HG02610 (cell line): Measurements from ENCODE around the gene GNL2.

Experiments
- ATAC-seq: cut with Tn5 transposase; IDR thresholded peaks from one replicate; pipeline ENCODE4 v1.9.1; 2021; ENCODE audit warnings: mild to moderate bottlenecking, moderate library complexity; ENCODE audit not compliant: unreplicated experiment

GNL2 gene

DNA sequence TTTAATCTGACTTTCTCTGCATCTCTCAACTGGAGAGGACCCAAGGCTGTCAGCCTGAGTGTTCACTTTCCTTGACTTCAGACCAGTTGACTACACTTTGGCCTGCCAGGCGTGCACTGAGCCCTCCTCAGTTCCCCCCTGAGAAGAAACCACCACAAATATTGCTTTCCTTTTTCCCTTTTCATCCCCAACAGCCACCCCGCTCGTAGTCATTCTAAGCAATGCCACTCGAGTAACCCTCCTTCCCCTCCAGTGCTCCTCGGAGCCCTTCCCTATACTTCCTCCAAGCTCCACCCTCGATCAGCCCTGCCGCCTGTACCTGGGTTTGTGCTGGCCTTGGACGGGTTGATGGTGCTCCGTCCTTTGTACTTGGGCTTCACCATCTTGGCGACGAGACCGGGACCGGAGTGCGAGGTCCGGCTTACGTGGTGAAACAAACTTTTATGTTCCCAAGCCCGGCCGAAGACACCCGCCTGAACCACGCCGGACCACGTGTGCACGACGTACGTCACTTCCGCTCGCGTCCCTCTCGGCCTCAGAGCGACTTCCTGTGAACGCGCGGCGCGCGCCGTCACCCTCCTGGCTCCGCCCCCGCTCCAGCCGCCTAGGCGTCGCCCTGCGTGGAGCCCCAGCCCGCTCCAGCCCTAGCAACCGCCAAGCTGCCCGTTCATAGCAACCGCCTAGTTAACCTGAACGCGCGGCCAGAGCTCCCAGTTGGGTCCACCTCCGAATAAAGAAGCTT, at the start of gene GNL2:
Gene GNL2 (minus strand): TSS at position 498 of the 742 bp plus-strand sequence. CDS start 115 bp downstream, at position 383.
- ATAC-seq, result peak; percentile 95

DNA sequence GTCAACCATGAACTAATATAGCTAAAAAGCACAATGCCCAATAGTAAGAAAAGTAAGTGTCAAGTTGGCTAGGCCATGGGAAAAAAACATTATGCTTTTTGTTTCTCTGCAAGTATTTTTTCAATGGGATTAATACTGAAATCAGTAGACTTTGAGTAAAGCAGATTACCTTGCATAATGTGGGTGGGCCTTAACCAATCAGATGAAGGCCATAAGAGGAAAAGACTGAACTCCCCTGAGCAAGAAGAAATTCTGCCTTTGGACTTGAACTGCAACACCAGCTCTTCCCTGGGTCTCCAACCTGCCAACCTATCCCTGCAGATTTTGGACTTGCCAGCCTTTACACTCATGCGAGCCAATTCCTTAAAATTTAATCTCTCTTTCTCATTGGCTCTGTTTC, 45.3 kb upstream of the GNL2 start:
- no peak for ATAC-seq

DNA sequence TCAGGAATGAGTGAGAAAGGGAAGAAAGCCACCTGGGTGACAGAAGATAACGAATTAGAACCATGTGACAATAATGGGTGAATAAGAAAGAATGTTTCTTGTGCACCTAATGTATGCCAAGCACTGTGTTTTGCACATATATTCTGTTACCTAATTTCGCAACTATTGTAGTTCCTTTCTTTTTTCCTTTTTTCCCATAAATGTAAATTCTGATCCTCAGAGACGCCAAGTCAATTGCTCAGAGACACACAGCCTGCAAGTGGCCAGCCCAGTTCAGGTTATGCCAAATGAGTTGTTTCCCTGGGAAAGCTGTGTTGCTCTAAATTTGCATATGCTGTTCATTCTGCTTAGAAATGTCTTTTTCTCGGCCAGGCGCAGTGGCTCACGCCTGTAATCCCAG, 40.7 kb upstream of the GNL2 start:
- no peak for ATAC-seq

DNA sequence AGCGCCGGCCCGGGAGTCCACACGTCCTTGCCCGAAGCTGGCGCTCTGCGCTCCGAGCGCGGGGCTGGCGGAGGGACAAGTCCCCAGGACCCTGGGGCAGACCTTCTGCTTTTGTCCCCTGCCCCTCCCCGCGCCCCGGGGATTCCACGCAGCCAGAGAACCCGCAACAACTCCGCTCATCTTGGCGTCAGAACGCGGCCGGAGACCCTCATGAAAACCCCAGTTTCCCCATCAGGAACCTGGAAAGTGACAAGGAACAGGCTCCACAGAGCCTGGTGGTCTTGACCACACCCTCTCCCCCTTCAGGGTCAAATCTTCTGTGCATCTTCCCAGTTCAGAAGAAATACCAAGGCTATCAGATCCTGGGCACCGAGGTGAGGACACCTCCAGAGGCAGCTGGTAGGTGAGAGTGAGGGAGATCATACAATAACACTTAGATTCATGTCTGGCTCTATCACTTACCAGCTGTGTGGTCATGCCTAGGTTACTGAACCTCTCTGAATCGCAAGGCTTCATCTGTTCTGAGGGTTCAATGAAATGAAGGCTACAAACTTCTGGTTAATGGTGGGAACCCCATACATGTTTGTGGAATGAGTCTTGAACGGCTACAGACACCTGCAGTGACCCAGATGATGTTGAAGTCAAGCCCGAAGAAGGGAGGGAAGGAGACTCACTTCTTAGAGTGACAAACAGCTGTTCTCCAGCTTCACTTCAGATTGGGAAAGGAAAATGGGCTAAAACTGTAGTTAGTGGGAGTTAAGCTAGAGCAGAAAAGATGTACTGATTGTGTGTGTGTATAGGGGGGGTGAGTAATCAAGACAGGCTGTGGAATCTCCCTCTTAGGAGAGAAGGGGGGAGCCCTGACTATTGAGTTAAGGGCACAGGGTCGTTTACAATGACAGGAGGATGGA, 39.5 kb upstream of the GNL2 start:
- no peak for ATAC-seq

DNA sequence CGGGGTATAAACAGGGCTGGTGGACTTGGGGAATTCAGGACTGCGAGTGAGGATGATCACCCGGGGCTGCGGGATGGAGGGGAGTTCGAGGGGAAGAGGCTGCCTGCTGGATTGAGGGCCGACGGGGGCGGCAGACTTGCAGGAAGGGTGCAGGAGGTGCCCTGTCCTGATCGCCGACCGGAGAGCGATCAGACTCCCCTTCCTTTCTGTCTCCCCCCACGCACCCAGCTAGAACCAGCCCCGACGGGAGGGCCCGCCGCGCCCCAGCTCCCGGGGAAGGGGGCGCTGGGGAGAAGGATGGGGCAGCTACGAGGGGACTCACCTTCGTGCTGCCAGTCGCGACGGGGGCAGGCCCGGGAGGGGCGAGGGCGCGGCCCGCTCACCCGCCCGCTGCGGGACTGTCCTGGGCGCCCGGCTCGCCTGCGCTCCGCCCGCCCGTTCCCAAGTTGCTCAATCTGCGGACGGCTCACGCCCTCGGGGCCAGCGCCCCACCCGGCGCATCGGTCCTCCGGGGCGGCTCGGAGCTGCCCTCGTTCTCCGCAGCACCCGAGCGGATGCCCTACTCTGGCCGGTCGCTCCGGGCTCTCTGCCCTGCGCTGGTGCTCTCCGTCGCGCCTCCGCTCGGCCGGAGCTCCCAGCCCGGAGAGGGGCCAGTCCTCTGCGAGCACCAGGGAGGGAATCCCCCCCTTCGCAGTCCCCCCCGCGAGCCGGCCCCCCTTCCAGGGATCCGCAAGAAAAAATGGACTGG, 38.7 kb upstream of the GNL2 start, which contains the start of gene RSPO1:
Gene RSPO1 (minus strand): TSS at position 649 of the 748 bp plus-strand sequence. CDS start 5,231 bp downstream, outside the sequence.
- no peak for ATAC-seq

DNA sequence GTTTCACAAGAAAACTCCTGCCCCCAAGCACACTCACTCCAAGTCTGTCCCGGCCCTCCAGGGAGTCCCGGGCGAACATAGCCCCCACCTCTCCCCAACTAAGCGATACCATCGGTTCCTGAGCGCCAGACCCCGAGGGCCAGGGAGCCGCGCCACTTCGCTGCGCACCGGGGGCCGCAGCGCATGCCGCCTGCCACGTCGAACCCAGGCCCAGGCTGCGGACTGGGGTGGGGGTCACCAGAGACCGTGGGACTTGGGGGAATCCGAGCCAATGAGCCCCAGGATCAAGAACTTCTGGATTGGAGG, 38.2 kb upstream of the GNL2 start:
- no peak for ATAC-seq

DNA sequence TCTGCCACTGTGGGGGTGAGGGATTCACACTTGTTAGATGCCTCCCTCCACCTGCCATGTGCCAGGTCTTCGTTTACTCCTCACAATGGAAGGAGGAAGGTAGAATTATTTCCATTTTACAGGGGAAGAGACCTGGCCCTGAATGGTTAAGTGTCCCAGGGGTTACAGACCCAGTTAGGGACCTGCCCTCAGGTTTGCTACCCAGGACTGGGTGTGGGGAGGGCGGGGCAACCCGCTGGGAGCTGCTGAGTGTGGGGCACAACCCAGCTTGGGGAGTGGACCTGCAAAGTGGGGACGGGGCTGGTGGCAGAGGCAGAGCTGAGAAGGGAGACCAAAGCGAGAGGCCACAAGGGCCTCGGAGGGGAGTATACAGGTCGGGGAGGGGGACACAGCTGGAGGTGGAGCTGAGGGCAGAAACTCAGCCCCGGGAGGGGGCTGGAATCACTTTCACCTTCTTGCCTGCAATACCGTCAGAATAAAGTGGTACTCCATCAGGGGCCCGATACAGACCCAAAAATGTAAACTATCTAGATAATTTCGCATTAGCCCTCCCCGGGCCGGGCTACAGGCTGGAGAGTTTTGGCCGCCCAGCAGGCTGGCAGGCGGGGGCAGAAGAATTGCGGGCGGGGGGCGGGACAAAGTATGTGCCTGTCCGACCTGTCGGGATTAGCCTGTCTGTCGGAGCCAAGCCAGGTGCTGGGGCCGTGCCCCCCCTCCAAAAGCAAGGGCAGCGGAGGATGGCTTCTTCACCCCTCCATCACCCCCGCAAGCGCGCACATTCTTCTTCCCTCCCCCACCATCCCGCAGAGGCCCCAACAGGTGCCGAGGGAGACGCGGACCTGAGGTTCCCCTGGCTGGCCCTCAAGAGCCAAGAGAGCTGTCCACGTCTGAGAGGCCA, 37.6 kb upstream of the GNL2 start:
- no peak for ATAC-seq

DNA sequence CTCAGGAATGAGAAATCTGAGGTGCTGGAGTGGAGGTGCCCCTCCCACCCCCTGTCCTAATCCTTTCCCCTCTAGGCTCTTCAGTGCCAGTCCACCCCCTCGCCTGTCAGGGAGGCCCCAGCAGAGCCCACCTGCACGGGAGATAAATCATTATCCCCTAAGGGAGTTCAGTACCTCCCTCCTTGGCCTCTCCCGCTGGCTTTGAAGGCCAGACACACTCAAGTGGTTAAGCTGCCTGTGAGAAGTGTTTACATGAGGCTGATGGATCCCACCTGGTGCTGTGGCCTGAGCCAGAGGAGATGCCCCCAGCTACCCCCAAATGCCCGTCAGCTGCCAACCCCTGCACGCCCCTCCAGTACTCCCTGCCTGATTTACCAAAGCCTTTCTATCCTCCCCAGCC, 35.3 kb upstream of the GNL2 start:
- ATAC-seq, result no peak

DNA sequence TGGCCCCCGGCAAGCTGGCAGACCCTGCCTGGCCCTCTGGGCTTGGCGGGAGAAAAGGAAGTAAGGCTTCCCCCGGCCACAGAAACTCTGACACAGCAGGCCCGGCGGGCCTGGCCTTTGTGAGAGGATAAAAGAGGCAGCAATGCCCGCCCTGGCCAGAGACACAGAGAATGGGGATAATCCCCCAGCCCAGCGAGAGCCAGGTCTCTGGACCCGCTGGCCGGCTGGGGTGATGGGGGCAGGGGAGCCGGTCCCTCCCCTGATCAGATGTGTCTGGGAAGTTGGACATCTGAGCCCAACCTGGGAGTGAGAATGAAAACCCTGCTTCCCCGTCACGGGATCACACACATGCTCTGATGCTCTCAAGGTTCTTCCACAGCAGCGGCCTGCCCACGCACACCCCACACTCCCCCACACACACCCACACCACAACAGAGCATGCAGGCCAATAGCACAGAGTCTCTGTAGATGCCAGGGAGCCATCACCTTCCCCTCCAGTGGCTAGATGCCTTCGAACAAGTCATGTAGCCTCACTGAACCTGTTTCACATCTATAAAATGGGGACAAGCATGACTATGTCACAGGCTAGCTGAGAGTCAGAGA, 34.8 kb upstream of the GNL2 start:
- ATAC-seq, result no peak

DNA sequence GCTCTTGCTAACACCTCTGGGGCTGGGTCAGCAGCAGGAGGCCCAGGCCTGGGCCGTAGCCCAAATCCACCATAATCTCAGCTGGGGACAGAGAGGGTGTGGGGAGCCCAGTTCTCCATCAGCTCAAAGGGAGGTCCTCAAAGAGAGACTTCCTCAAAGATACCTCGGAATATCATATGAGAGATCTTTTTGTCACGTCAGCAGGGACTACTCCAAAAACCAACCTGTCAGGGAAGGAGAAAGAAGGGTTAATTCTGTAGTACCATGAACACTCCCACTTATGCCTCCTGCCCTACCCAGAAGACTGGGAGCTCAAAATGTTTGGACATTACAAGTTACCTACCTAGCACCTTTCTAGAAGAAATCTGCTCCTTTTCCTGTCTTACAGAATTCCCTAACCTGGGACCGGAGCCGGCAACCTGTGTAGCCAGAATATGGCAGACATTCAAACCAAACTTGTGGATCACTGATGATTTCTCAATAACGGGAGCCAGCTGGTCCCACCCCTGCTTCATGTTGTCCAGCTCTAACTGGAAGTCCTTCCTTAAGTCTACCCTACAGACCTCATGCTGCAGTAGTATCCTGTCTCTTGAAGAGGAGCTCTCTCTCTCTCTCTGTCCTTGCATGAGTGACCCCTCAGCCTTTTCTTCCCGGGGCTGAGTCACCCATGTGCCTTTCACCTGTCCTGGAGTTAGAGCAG, 34.1 kb upstream of the GNL2 start:
- no peak for ATAC-seq

DNA sequence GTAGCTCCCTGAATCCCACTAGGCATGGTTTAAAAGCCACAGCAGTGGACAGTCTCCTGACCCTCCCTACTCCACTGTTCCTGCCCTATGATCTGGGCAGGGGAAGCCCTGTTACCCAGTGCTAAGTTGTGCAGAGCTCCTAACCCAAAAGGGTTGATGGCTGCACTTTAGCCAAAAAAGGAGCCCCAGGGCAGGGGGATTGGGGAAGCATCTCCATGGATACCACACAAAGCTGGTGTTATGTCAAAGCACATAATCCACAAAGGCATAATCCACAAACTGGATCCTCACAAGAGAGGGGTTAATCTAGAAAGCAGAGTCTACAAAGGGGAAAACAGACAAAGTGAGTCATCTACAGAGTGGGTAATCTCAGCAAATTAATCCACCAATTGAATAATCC, 33.3 kb upstream of the GNL2 start:
- no peak for ATAC-seq

DNA sequence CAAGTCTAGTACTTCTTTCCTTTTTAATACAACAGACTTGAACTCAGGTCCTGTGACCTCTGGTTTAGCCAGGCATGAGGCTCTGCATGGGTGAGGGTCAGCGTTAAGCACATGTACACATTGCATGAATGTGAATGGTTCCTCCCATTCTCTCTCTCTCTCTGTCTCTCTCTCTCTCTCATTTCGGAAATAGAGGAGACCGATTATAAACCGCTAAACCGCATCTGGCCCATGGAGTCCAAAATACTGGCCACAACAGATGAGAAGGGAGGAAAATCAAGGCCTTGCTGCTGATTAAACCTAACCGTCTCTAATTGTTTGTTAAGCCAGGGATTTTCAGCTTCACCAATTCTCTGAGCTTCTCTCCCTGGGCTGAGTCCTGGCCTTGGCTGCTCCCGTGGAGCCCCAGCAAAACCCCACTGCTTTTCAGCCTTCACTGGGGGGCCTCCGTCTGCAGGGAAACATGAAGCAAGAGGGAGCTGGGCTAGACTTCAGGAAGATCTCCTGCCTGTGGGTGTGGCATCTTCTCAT, 32.4 kb upstream of the GNL2 start:
- no peak for ATAC-seq

DNA sequence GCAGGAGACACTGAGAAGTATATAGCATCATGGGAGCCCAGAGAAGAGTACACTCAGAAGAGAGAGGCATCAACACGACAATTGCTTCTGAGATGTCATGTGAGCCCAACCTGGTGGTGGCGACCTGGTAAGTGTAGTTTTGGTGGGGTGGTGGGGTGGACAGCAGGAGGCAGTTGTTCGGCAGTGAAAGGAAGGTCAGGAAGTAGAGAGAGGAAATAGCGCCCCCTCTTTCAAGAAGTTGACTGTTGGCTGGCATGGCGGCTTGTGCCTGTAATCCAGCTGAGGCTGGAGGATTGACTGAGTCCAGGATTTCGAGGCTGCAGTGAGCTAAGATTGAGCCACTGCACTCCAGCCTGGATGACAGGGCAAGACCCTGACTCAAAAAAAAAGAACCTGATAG, 26.4 kb upstream of the GNL2 start:
- no peak for ATAC-seq

DNA sequence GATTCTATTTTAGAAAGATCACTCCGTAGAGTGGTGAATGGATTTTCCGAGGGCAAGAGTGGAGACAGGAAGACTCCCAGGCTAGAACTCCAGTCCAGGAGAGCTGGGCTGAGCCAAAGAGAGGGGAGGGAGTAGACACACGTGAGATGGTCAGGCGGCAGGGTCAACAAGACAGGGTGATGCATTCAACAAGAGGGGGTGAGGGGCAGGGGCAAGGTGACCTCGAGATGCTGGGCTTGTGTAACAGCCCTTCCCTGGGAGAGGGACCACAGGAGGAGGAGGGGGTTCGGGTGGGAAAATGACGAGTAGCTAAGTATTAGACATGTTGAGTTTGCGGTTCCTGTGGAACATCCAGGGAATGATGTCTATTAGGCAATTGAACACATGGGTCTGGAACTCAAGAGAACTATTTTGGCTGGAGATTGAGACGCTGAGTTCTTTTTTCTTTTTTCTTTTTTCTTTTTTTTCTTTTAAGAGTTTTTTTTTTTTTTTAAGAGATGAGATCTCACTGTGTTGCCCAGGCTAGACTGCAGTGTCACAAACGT, 25.7 kb upstream of the GNL2 start:
- no peak for ATAC-seq

DNA sequence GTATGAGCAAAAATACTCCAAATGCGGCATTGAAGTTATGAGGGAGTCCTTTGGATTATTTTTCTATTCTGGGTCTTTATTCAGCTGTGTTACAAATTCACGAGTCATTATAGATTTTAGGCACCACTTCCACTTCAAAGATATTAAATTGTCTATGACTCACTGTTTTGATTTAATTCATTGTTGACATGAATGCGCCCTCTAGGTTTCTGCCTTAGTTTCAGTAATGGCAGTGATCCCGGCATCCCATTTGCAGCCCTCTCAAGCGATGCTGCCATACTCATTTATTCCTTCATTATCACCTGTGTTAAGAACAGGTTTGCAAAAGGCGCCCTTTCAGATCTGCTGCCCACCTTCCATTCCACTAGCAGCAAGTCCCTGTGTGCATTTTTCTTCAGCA, 25.0 kb upstream of the GNL2 start:
- no peak for ATAC-seq

DNA sequence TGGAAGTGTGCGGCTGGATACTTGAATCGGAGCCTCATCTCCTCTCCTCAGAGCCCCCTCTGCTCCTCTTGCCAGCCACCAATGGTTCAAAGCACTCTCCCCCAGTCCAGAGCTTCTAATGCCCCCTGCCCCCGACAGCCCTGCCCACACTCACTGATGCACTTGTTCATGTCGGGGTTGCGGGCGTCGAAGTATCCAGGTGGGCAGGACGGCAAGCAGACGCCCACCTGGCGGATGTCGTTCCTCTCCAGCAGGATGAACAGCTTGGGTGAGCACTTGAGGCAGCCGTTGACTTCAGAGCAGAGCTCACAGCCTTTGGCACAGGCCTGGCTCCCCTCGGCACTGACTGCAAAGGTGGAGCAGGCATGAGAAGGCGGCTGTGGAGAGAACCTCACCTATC, 20.6 kb upstream of the GNL2 start:
- no peak for ATAC-seq

DNA sequence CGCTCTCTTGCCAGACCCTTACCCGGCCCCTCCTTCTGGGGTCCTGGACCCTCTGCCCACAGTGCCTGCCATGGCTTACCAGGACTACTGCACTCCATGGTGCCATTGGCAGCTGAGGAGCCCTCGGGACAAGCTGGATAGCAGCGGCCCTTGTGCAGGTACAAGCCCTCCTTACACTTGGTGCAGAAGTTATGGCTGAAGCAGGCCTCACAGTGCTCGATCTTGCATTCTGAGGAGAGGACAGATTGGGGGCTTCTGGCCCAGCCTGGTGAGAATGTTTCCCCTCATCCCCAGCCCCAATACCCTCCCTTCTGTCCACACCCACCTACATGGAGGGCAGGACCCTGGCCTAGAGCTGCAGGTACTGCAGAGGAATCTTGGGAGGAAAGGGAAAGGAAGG, 18.4 kb upstream of the GNL2 start:
- ATAC-seq, result no peak

DNA sequence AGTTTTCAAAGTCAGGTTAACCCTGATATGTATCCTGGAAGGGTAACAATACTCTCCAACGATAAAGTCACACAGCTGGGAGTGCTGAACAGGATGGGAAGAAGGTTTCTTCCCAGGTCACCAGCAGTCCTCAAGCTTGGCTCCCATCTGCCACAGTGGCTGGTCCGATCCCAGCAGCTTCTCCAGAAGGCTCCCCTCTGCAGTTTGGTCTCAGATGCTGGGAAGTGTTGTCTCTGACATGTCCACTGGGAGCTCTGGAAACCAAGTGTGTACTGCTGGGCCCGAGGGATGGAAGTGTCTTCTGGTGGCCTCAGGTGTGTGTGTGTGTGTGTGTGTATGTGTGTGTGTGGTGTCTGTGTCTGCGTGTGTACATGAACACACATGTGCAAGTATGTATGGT, 16.4 kb upstream of the GNL2 start:
- ATAC-seq, result no peak

DNA sequence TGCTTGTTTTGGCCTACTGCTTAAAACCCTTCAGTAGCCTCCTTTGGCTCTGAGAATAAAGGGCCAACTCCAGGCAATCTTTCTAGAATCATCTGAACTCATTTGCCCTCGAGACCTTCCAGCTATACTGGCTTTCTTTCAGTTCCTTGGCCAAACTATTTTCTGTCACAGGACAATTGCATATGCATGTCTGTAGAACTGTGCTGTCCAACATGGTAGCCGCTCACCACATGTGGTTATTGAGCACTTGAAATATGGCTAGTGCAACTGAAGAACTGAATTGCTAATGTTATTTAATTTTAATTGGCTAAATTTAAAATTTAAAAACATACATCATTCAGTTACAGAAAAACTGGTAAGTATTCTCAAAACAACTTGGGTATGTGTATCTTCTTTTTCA, 14.3 kb upstream of the GNL2 start:
- ATAC-seq, result no peak
